Liver (tissue), 3 donors: ENCODE results near the gene NDUFS7.

Experiments
- EGR1 ChIP-seq, 2 donors: IDR thresholded peaks; 2 replicates each; pipeline ENCODE4 v1.6.1; 2016 to 2018; ENCODE audit warnings: antibody characterized with exemption in 2 of 2, low read depth in 2 of 2
- SP1 ChIP-seq: IDR thresholded peaks from 2 replicates; pipeline ENCODE4 v1.6.1; 2018; ENCODE audit warnings: antibody characterized with exemption, mild to moderate bottlenecking
- TAF1 ChIP-seq: conservative IDR thresholded peaks from 2 replicates; pipeline ENCODE4 v1.6.1; 2016; ENCODE audit warnings: antibody characterized with exemption, mild to moderate bottlenecking
- YY1 ChIP-seq: IDR thresholded peaks from 2 replicates; pipeline ENCODE4 v1.6.1; 2016; ENCODE audit warnings: antibody characterized with exemption, mild to moderate bottlenecking
- TF ChIP-seq, protein P1 (sequence below): IDR thresholded peaks from 2 replicates; pipeline ENCODE4 v1.6.1; 2016; ENCODE audit warnings: antibody characterized with exemption
- TF ChIP-seq, protein P2 (sequence below): fragments of 150-350 bp; IDR thresholded peaks from 2 replicates; pipeline ENCODE4 v1.5.1; 2017; ENCODE audit warnings: improper control_type of control experiment, low read depth, low read length; ENCODE audit not compliant: missing input control
- TF ChIP-seq, protein P3 (sequence below): IDR thresholded peaks from 2 replicates; pipeline ENCODE4 v1.6.1; 2016; ENCODE audit warnings: antibody characterized with exemption, mild to moderate bottlenecking
- donor health status: healthy.
- donor health status: healthy.

DNA sequence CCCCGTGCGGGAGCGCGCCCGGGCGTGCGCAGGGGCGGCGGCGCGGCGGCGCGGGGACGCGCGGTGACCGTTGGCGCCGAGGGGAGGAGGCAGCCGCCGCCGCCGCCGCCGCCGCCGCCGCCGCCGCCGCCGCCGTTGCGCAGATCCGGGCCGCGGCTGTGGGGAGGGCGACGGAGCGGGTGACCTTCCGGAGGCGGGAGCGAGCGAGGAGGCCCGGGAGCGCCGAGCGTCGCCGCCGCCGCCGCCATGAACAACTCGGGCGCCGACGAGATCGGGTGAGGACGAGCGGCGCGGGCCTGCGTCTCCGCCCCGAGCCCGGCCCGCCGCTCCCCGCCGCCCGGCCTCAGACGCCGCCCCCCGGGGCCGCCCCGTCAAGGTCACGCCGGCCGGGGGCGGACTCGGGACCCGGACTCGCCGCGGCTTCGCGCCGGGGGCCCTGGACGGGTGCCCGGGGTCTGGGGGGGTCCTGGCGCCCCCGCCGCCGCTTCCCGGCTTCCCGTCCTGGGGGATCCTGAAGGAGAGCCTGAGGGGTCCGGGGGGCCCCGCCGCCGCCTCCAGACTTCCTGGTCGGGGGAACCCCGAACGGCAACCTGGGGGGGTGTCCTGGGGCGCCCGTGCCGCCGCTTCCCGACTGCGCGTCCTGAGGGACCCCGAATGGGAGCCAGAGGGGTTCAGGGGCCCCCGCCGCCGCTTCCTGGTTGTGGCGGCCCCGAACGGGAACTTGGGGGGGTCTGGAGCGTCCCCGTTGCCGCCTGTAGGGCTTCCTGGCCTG lies 24.0 kb downstream of the NDUFS7 start, which contains the start of gene DAZAP1:
- TF ChIP-seq, protein P1, sequence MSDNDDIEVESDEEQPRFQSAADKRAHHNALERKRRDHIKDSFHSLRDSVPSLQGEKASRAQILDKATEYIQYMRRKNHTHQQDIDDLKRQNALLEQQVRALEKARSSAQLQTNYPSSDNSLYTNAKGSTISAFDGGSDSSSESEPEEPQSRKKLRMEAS, result no peak
- TF ChIP-seq, protein P2, sequence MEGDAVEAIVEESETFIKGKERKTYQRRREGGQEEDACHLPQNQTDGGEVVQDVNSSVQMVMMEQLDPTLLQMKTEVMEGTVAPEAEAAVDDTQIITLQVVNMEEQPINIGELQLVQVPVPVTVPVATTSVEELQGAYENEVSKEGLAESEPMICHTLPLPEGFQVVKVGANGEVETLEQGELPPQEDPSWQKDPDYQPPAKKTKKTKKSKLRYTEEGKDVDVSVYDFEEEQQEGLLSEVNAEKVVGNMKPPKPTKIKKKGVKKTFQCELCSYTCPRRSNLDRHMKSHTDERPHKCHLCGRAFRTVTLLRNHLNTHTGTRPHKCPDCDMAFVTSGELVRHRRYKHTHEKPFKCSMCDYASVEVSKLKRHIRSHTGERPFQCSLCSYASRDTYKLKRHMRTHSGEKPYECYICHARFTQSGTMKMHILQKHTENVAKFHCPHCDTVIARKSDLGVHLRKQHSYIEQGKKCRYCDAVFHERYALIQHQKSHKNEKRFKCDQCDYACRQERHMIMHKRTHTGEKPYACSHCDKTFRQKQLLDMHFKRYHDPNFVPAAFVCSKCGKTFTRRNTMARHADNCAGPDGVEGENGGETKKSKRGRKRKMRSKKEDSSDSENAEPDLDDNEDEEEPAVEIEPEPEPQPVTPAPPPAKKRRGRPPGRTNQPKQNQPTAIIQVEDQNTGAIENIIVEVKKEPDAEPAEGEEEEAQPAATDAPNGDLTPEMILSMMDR, result no peak
- no peak for TF ChIP-seq SP1
- TF ChIP-seq EGR1 (IDR thresholded peaks at IDR 0.05; ENCODE audit: low read depth in 2 of 2), result no peak
- TF ChIP-seq, protein P3, sequence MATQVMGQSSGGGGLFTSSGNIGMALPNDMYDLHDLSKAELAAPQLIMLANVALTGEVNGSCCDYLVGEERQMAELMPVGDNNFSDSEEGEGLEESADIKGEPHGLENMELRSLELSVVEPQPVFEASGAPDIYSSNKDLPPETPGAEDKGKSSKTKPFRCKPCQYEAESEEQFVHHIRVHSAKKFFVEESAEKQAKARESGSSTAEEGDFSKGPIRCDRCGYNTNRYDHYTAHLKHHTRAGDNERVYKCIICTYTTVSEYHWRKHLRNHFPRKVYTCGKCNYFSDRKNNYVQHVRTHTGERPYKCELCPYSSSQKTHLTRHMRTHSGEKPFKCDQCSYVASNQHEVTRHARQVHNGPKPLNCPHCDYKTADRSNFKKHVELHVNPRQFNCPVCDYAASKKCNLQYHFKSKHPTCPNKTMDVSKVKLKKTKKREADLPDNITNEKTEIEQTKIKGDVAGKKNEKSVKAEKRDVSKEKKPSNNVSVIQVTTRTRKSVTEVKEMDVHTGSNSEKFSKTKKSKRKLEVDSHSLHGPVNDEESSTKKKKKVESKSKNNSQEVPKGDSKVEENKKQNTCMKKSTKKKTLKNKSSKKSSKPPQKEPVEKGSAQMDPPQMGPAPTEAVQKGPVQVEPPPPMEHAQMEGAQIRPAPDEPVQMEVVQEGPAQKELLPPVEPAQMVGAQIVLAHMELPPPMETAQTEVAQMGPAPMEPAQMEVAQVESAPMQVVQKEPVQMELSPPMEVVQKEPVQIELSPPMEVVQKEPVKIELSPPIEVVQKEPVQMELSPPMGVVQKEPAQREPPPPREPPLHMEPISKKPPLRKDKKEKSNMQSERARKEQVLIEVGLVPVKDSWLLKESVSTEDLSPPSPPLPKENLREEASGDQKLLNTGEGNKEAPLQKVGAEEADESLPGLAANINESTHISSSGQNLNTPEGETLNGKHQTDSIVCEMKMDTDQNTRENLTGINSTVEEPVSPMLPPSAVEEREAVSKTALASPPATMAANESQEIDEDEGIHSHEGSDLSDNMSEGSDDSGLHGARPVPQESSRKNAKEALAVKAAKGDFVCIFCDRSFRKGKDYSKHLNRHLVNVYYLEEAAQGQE, result no peak
- no peak for TF ChIP-seq YY1
- TF ChIP-seq TAF1, result no peak
